ENCODE results near the gene DOCK2.

GRCh38 chr5:169861433-169861832, 224.4 kb downstream of the DOCK2 start:
- no peak for TF ChIP-seq POLR2A (IDR thresholded peaks at IDR 0.05)
- TF ChIP-seq, protein P1, sequence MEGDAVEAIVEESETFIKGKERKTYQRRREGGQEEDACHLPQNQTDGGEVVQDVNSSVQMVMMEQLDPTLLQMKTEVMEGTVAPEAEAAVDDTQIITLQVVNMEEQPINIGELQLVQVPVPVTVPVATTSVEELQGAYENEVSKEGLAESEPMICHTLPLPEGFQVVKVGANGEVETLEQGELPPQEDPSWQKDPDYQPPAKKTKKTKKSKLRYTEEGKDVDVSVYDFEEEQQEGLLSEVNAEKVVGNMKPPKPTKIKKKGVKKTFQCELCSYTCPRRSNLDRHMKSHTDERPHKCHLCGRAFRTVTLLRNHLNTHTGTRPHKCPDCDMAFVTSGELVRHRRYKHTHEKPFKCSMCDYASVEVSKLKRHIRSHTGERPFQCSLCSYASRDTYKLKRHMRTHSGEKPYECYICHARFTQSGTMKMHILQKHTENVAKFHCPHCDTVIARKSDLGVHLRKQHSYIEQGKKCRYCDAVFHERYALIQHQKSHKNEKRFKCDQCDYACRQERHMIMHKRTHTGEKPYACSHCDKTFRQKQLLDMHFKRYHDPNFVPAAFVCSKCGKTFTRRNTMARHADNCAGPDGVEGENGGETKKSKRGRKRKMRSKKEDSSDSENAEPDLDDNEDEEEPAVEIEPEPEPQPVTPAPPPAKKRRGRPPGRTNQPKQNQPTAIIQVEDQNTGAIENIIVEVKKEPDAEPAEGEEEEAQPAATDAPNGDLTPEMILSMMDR (IDR thresholded peaks at IDR 0.05): no peak

All from lower leg skin (tissue), 3 donors.